Peyer's patch (tissue), 4 donors: ENCODE results near the gene LENEP. TPM values are rescaled to one million over a fixed set of nuclear protein-coding genes. Genes with fewer than 3 reads are reported as not detected.

Experiments
- DNase-seq, 3 donors: peaks; one replicate each; pipeline ENCODE4 v3.0.0-alpha.2; 2017 to 2019
- H3K27ac ChIP-seq, 4 donors: fragments of 200-600 bp; sonication (generic); one replicate each; pipeline ENCODE4 v1.5.1; 2016 to 2019
- H3K27me3 ChIP-seq, 2 donors: fragments of 200-600 bp; sonication (generic); one replicate each; pipeline ENCODE4 v1.5.1; 2019
- H3K36me3 ChIP-seq, 3 donors: fragments of 200-600 bp; sonication (generic); one replicate each; pipeline ENCODE4 v1.5.1; 2016 to 2019
- H3K4me1 ChIP-seq, 4 donors: fragments of 200-600 bp; sonication (generic); one replicate each; pipeline ENCODE4 v1.5.1; 2016 to 2019
- H3K4me3 ChIP-seq, 4 donors: fragments of 200-600 bp; sonication (generic); 1 replicate in 3 of 4; 2 replicates in 1 of 4; pipeline ENCODE4 v1.5.1; 2016 to 2019; ENCODE audit warnings: mild to moderate bottlenecking in 1 of 4
- H3K9me3 ChIP-seq, 4 donors: fragments of 200-600 bp; sonication (generic); one replicate each; pipeline ENCODE4 v1.5.1; 2016 to 2019; ENCODE audit warnings: mild to moderate bottlenecking in 1 of 4
- CTCF ChIP-seq, 6 experiments: fragments of 450-650 bp in 4 of 6; fragments of 200-600 bp in 2 of 6; sonication (generic) in 1 of 6; IDR thresholded peaks; one replicate each; pipeline ENCODE4 v1.5.1; 2017 to 2019; ENCODE audit warnings: antibody characterized with exemption in 6 of 6, mild to moderate bottlenecking in 3 of 6, moderate library complexity in 1 of 6
- POLR2A ChIP-seq, 2 donors: fragments of 450-650 bp; IDR thresholded peaks; one replicate each; pipeline ENCODE4 v1.5.1; 2017; ENCODE audit warnings: antibody characterized with exemption in 2 of 2, mild to moderate bottlenecking in 2 of 2, moderate library complexity in 2 of 2
- total RNA-seq, 4 donors: library from RNA; depleted of rRNA; stranded (reverse); fragments of >200 nt; gene quantifications; one replicate each; pipeline ENCODE4 v1.1.0, GENCODE V29; 2016

LENEP gene
- total RNA-seq, 4 donors from 2014 or later: not detected

DNA sequence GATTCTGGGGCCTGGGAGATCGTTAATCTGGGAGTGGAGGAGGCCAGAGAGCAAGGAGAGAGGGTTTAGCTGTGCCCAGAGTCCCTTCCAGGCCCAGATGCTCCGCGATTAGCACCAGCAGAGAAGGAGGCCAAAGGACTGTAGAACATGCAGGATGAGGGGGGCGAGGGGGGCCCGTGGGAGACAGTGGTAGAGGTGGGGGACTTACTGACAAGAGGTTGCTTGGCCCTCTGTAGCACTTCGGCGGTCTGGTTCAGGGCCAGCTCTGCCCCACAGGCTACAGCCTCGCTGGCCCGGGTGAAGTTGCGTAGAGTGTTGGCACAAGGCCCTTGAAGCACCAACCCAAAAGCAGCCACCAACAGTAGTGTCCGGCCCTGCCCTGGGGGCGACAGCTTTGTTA is 39.5 kb downstream of the LENEP start:
- H3K9me3 ChIP-seq: no peaks in the 10 kb centered on the region
- peaks cover 0 to 3% (median 1%) of the 10 kb centered on the region in 4 donors for H3K4me1 ChIP-seq
- no peak for DNase-seq
- H3K36me3 ChIP-seq: no peaks in the 10 kb centered on the region
- TF ChIP-seq POLR2A (IDR thresholded peaks at IDR 0.05) (no peak), CTCF (IDR thresholded peaks at IDR 0.05) (no peak)
- H3K27ac ChIP-seq: no peak overlapping the region
- no peak overlapping the region for H3K4me3 ChIP-seq
- H3K27me3 ChIP-seq: no peaks in the 10 kb centered on the region

GRCh38 chr1:155033524-155033923 is 40.1 kb downstream of the LENEP start, which contains the start of the genes DCST1 and DCST2:
TSS of gene DCST1 (plus strand) at chr1:155033824. CDS start at chr1:155034037, 213 bp downstream.
TSS of gene DCST2 (minus strand) at chr1:155033781. CDS start at chr1:155033701, 80 bp downstream.
- Histone ChIP-seq H3K27me3 (no peaks in the 10 kb centered on the region), H3K4me3 (no peak within 1 kb of the TSS), H3K4me1 (peaks cover 0 to 9% (median 3%) of the 10 kb centered on the region in 4 donors), H3K9me3 (no peaks in the 10 kb centered on the region), H3K36me3 (no peaks in the 10 kb centered on the region), H3K27ac (no peak within 1 kb of the TSS)
- no peak for TF ChIP-seq POLR2A (IDR thresholded peaks at IDR 0.05)
- no peak for TF ChIP-seq CTCF (IDR thresholded peaks at IDR 0.05)
- DNase-seq: no peak

DNA sequence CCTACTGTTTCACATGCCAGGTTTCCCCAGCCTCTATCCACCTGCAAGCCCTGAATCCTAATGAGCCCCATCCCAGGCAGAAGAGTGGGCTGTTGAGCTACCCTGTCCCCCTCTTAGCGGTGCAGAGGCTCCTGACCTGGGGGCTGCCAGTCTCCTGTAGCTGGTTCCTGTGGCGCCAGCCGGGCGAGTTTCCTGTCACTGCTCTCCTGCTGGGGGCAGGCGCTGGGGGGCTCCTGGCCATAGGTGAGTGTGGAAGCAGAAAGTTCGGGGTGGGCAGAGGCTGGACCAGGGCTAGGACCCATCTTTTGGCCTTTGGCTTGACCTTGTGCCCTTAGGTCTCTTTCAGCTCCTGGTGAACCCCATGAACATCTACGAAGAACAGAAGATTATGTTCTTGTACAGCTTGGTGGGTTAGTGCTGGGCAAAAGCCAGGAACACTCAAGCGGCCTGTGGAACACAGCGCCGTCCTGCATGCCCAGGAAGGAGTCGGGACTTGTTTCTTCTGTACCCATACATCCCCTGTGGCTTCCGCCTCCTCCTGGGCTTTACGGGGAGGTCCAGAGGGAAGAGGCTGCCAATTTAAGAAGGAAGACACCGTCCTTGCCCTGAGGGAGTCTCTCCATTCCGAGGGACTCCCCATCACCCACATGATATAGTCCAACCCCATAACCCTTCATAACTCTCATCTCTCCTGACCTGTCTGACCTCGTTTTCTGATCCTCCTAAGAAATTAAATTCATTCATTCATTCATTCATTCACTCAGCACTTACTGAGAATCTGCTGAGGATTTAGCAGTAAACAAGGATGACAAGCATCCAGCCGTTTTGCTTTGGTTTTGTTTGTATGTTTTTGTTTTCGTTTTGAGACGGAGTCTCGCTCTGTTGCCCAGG is 41.2 kb downstream of the LENEP start:
- H3K27ac ChIP-seq: no peak overlapping the region
- no peak for DNase-seq
- H3K4me3 ChIP-seq: no peak overlapping the region
- no peaks in the 10 kb centered on the region for H3K9me3 ChIP-seq
- H3K4me1 ChIP-seq: peaks cover 0 to 18% (median 3%) of the 10 kb centered on the region in 4 donors
- TF ChIP-seq CTCF (IDR thresholded peaks at IDR 0.05) (no peak), POLR2A (IDR thresholded peaks at IDR 0.05) (no peak)
- no peaks in the 10 kb centered on the region for H3K27me3 ChIP-seq
- H3K36me3 ChIP-seq: no peaks in the 10 kb centered on the region

GRCh38 chr1:155035936-155036335 is 42.5 kb downstream of the LENEP start:
- Histone ChIP-seq H3K4me3 (no peak overlapping the region), H3K4me1 (peaks cover 0 to 18% (median 3%) of the 10 kb centered on the region in 4 donors), H3K9me3 (no peaks in the 10 kb centered on the region), H3K27ac (no peak overlapping the region), H3K27me3 (no peaks in the 10 kb centered on the region), H3K36me3 (no peaks in the 10 kb centered on the region)
- TF ChIP-seq POLR2A (IDR thresholded peaks at IDR 0.05) (no peak), CTCF (IDR thresholded peaks at IDR 0.05) (no peak)
- DNase-seq: no peak

DNA sequence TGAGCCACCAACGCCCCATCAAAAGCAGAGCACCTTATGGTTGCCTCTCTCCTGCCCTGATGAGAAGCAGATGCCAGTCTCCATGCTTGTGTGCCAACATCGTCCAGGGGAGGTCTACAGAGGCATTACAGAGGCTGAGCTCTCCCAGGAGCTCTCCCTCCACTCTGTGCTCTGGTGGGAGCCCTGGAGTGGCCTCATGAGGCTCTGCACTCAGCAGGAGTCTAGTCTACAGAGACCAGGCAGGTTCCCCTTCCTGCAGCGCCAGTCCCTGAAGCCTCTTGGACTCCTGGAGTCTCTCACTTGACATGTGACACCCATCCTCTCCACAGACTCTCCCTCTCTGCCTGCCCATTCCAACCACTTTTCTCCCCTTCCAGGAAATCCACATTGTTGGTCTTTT is 43.7 kb downstream of the LENEP start:
- no peak overlapping the region for H3K27ac ChIP-seq
- no peak for DNase-seq
- H3K4me1 ChIP-seq: peaks cover 0 to 18% (median 3%) of the 10 kb centered on the region in 4 donors
- H3K36me3 ChIP-seq: no peaks in the 10 kb centered on the region
- no peak overlapping the region for H3K4me3 ChIP-seq
- TF ChIP-seq POLR2A (IDR thresholded peaks at IDR 0.05) (no peak), CTCF (IDR thresholded peaks at IDR 0.05) (no peak)
- no peaks in the 10 kb centered on the region for H3K27me3 ChIP-seq
- no peaks in the 10 kb centered on the region for H3K9me3 ChIP-seq
